Measurements from ENCODE around the gene ABHD17C. TPM values are rescaled to one million over a fixed set of nuclear protein-coding genes. Genes with fewer than 3 reads are reported as not detected.

Gene ABHD17C
- total and polyA plus RNA-seq, 5 donors from 2014 or later: 0.32 to 1.4 (median 0.85) TPM

GRCh38 chr15:80785335-80785734, 90.2 kb downstream of the ABHD17C start:
- ATAC-seq (ENCODE audit: low read depth in 2 of 2) (no peak), DNase-seq (no peak)
- Histone ChIP-seq H3K4me1 (ENCODE audit: control insufficient read depth, insufficient read depth, low read length, poor library complexity, severe bottlenecking) (no peaks in the 10 kb centered on the region), H3K27ac (ENCODE audit: insufficient read depth, low read length, poor library complexity, severe bottlenecking) (no peak overlapping the region), H3K4me3 (ENCODE audit: low read depth, low read length) (no peak overlapping the region), H3K9me3 (ENCODE audit: control insufficient read depth in 2 of 2, low read length in 2 of 2) (no peaks in the 10 kb centered on the region), H3K36me3 (ENCODE audit: control insufficient read depth, insufficient read depth, low read length) (no peaks in the 10 kb centered on the region), H3K27me3 (ENCODE audit: control insufficient read depth, insufficient read depth, low read length) (peaks cover 7% of the 10 kb centered on the region)
- Mint-ChIP-seq H3K27ac (no peak overlapping the region), H3K4me3 (no peak overlapping the region), H3K4me1 (no peaks in the 10 kb centered on the region), H3K36me3 (no peaks in the 10 kb centered on the region), H3K9me3 (no peaks in the 10 kb centered on the region), H3K27me3 (peaks cover 47% of the 10 kb centered on the region)

- ATAC-seq (ENCODE audit: low read depth in 2 of 2): no peak
- no peaks in the 10 kb centered on the region for H3K36me3 Mint-ChIP-seq
Observed at GRCh38 chr15:80785811-80786354, 90.8 kb downstream of the ABHD17C start.

GRCh38 chr15:80787316-80787715, 92.2 kb downstream of the ABHD17C start:
- ATAC-seq (ENCODE audit: low read depth in 2 of 2) (no peak), DNase-seq (no peak)
- H3K9me3 Mint-ChIP-seq: no peaks in the 10 kb centered on the region
- H3K27ac Mint-ChIP-seq: no peak overlapping the region
- no peaks in the 10 kb centered on the region for H3K4me1 ChIP-seq (ENCODE audit: control insufficient read depth, insufficient read depth, low read length, poor library complexity, severe bottlenecking)
- no peaks in the 10 kb centered on the region for H3K9me3 ChIP-seq (ENCODE audit: control insufficient read depth in 2 of 2, low read length in 2 of 2)
- peaks cover under 1% of the 10 kb centered on the region for H3K27me3 ChIP-seq (ENCODE audit: control insufficient read depth, insufficient read depth, low read length)
- H3K4me3 ChIP-seq (ENCODE audit: low read depth, low read length): no peak overlapping the region
- H3K36me3 Mint-ChIP-seq: no peaks in the 10 kb centered on the region
- H3K4me1 Mint-ChIP-seq: no peaks in the 10 kb centered on the region
- no peak overlapping the region for H3K4me3 Mint-ChIP-seq
- peaks cover 31% of the 10 kb centered on the region for H3K27me3 Mint-ChIP-seq
- no peak overlapping the region for H3K27ac ChIP-seq (ENCODE audit: insufficient read depth, low read length, poor library complexity, severe bottlenecking)
- H3K36me3 ChIP-seq (ENCODE audit: control insufficient read depth, insufficient read depth, low read length): no peaks in the 10 kb centered on the region

More at GRCh38 chr15:80785811-80786354, 90.8 kb downstream of the ABHD17C start:
- Histone ChIP-seq H3K4me1 (ENCODE audit: control insufficient read depth, insufficient read depth, low read length, poor library complexity, severe bottlenecking) (no peaks in the 10 kb centered on the region), H3K27me3 (ENCODE audit: control insufficient read depth, insufficient read depth, low read length) (peaks cover 7% of the 10 kb centered on the region), H3K27ac (ENCODE audit: insufficient read depth, low read length, poor library complexity, severe bottlenecking) (no peak overlapping the region), H3K9me3 (ENCODE audit: control insufficient read depth in 2 of 2, low read length in 2 of 2) (no peaks in the 10 kb centered on the region), H3K4me3 (ENCODE audit: low read depth, low read length) (no peak overlapping the region), H3K36me3 (ENCODE audit: control insufficient read depth, insufficient read depth, low read length) (no peaks in the 10 kb centered on the region)
- H3K27ac Mint-ChIP-seq: no peak overlapping the region
- no peaks in the 10 kb centered on the region for H3K9me3 Mint-ChIP-seq
- DNase-seq: no peak
- H3K4me3 Mint-ChIP-seq: no peak overlapping the region
- H3K27me3 Mint-ChIP-seq: peaks cover 45% of the 10 kb centered on the region
- H3K4me1 Mint-ChIP-seq: no peaks in the 10 kb centered on the region

DNA sequence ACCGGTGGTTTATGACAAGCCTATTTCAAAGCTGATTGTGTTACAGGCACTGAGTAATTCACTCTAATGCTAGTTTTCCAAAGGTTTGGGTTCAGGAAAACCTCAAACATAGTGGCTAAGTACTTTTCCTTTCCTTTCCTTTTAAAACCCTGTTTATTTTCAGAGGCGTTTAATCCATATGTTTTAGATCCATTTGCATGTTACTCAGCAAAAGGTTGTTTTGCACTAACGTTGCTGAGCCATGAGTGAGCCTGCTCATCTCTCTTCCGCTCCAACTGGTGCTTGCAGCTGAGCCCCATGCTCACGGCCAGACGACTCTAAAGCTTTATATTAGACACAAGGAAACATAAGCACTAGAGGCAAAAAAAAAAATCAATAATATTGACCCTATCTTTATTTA, 93.4 kb downstream of the ABHD17C start:
- Mint-ChIP-seq H3K4me1 (no peaks in the 10 kb centered on the region), H3K36me3 (no peaks in the 10 kb centered on the region), H3K9me3 (no peaks in the 10 kb centered on the region), H3K27ac (no peak overlapping the region), H3K4me3 (no peak overlapping the region), H3K27me3 (peaks cover 21% of the 10 kb centered on the region)
- Histone ChIP-seq H3K27me3 (ENCODE audit: control insufficient read depth, insufficient read depth, low read length) (no peaks in the 10 kb centered on the region), H3K9me3 (ENCODE audit: control insufficient read depth in 2 of 2, low read length in 2 of 2) (no peaks in the 10 kb centered on the region), H3K4me1 (ENCODE audit: control insufficient read depth, insufficient read depth, low read length, poor library complexity, severe bottlenecking) (no peaks in the 10 kb centered on the region), H3K36me3 (ENCODE audit: control insufficient read depth, insufficient read depth, low read length) (no peaks in the 10 kb centered on the region), H3K27ac (ENCODE audit: insufficient read depth, low read length, poor library complexity, severe bottlenecking) (no peak overlapping the region), H3K4me3 (ENCODE audit: low read depth, low read length) (no peak overlapping the region)
- DNase-seq (no peak), ATAC-seq (ENCODE audit: low read depth in 2 of 2) (no peak)

DNA sequence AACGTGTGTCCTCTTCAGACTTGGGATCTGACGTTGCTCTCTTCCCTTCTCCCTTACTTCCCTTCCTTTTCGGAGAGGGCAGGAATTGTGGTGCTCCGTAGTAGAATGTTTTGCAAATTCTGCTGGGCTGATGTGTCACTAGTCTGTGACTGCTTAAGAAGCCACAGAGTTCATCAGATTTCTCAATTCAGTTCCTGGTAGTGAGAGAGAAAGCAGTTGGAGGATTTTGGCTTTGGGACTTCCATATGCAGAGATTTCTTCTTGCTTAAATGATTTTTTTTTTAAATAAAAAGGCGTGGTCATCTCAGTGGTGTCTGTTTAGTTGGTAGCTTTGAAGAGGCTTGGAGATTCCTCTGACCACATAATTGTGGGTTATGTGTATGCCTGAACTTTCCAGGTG, 94.2 kb downstream of the ABHD17C start:
- ATAC-seq (ENCODE audit: low read depth in 2 of 2): no peak
- Histone ChIP-seq H3K27me3 (ENCODE audit: control insufficient read depth, insufficient read depth, low read length) (no peaks in the 10 kb centered on the region), H3K27ac (ENCODE audit: insufficient read depth, low read length, poor library complexity, severe bottlenecking) (no peak overlapping the region), H3K4me1 (ENCODE audit: control insufficient read depth, insufficient read depth, low read length, poor library complexity, severe bottlenecking) (no peaks in the 10 kb centered on the region), H3K36me3 (ENCODE audit: control insufficient read depth, insufficient read depth, low read length) (no peaks in the 10 kb centered on the region), H3K9me3 (ENCODE audit: control insufficient read depth in 2 of 2, low read length in 2 of 2) (no peaks in the 10 kb centered on the region), H3K4me3 (ENCODE audit: low read depth, low read length) (no peak overlapping the region)
- Mint-ChIP-seq H3K9me3 (no peaks in the 10 kb centered on the region), H3K36me3 (no peaks in the 10 kb centered on the region), H3K27me3 (peaks cover 21% of the 10 kb centered on the region), H3K27ac (no peak overlapping the region), H3K4me3 (no peak overlapping the region), H3K4me1 (no peaks in the 10 kb centered on the region)
- DNase-seq: no peak

DNA sequence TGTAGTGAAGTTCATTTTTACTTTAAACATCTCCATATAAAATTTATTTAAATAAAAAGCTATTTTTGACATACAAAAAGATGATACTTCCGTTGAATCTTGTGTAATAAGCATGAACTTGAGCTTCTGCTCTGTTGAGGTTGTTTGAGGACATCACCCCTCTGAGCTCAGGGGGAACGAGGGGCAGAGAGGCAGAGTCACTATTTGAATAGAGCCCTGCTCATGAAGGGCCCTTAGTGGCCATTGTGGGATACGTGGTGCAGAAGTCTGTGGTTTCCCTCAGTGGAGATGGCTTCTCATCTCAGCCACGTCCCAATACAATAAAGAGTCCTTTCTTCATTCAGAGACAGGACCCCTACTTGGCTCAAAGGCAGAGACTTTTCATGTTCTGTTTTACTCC, 94.7 kb downstream of the ABHD17C start:
- no peak overlapping the region for H3K27ac Mint-ChIP-seq
- Histone ChIP-seq H3K27ac (ENCODE audit: insufficient read depth, low read length, poor library complexity, severe bottlenecking) (no peak overlapping the region), H3K9me3 (ENCODE audit: control insufficient read depth in 2 of 2, low read length in 2 of 2) (no peaks in the 10 kb centered on the region), H3K27me3 (ENCODE audit: control insufficient read depth, insufficient read depth, low read length) (no peaks in the 10 kb centered on the region), H3K36me3 (ENCODE audit: control insufficient read depth, insufficient read depth, low read length) (no peaks in the 10 kb centered on the region), H3K4me3 (ENCODE audit: low read depth, low read length) (no peak overlapping the region), H3K4me1 (ENCODE audit: control insufficient read depth, insufficient read depth, low read length, poor library complexity, severe bottlenecking) (no peaks in the 10 kb centered on the region)
- no peaks in the 10 kb centered on the region for H3K36me3 Mint-ChIP-seq
- ATAC-seq (ENCODE audit: low read depth in 2 of 2): no peak
- no peaks in the 10 kb centered on the region for H3K9me3 Mint-ChIP-seq
- peaks cover 25% of the 10 kb centered on the region for H3K27me3 Mint-ChIP-seq
- no peak for DNase-seq
- no peaks in the 10 kb centered on the region for H3K4me1 Mint-ChIP-seq
- no peak overlapping the region for H3K4me3 Mint-ChIP-seq

GRCh38 chr15:80790236-80790635, 95.1 kb downstream of the ABHD17C start:
- ATAC-seq (ENCODE audit: low read depth in 2 of 2) (no peak), DNase-seq (no peak)
- Histone ChIP-seq H3K27me3 (ENCODE audit: control insufficient read depth, insufficient read depth, low read length) (no peaks in the 10 kb centered on the region), H3K36me3 (ENCODE audit: control insufficient read depth, insufficient read depth, low read length) (no peaks in the 10 kb centered on the region), H3K9me3 (ENCODE audit: control insufficient read depth in 2 of 2, low read length in 2 of 2) (no peaks in the 10 kb centered on the region), H3K4me3 (ENCODE audit: low read depth, low read length) (no peak overlapping the region), H3K27ac (ENCODE audit: insufficient read depth, low read length, poor library complexity, severe bottlenecking) (no peak overlapping the region), H3K4me1 (ENCODE audit: control insufficient read depth, insufficient read depth, low read length, poor library complexity, severe bottlenecking) (no peaks in the 10 kb centered on the region)
- no peak overlapping the region for H3K27ac Mint-ChIP-seq
- H3K4me3 Mint-ChIP-seq: no peak overlapping the region
- H3K27me3 Mint-ChIP-seq: peaks cover 27% of the 10 kb centered on the region
- peaks cover 0 to 1% (median 0%) of the 10 kb centered on the region in 7 donors for H3K9me3 Mint-ChIP-seq
- H3K36me3 Mint-ChIP-seq: no peaks in the 10 kb centered on the region
- no peaks in the 10 kb centered on the region for H3K4me1 Mint-ChIP-seq

GRCh38 chr15:80791004-80791403, 95.9 kb downstream of the ABHD17C start:
- no peaks in the 10 kb centered on the region for H3K4me1 ChIP-seq (ENCODE audit: control insufficient read depth, insufficient read depth, low read length, poor library complexity, severe bottlenecking)
- Mint-ChIP-seq H3K4me1 (no peaks in the 10 kb centered on the region), H3K9me3 (peaks cover 0 to 2% (median 0%) of the 10 kb centered on the region in 7 donors), H3K36me3 (no peaks in the 10 kb centered on the region), H3K27ac (no peak overlapping the region), H3K4me3 (no peak overlapping the region), H3K27me3 (peaks cover 23% of the 10 kb centered on the region)
- no peaks in the 10 kb centered on the region for H3K36me3 ChIP-seq (ENCODE audit: control insufficient read depth, insufficient read depth, low read length)
- no peaks in the 10 kb centered on the region for H3K9me3 ChIP-seq (ENCODE audit: control insufficient read depth in 2 of 2, low read length in 2 of 2)
- ATAC-seq (ENCODE audit: low read depth in 2 of 2): no peak
- no peak for DNase-seq
- H3K27me3 ChIP-seq (ENCODE audit: control insufficient read depth, insufficient read depth, low read length): no peaks in the 10 kb centered on the region
- no peak overlapping the region for H3K4me3 ChIP-seq (ENCODE audit: low read depth, low read length)
- no peak overlapping the region for H3K27ac ChIP-seq (ENCODE audit: insufficient read depth, low read length, poor library complexity, severe bottlenecking)
